SK-N-SH (cell line): ENCODE data around the gene MAP7D3.

ENCODE experiments used
- CHD2 ChIP-seq: fragments of 150-350 bp; IDR thresholded peaks from 2 replicates; pipeline ENCODE4 v1.6.1; 2018; ENCODE audit warnings: low read length; ENCODE audit not compliant: partially characterized antibody
- PBX3 ChIP-seq: IDR thresholded peaks from 2 replicates; pipeline ENCODE4; 2012
- RAD21 ChIP-seq: IDR thresholded peaks from 2 replicates; pipeline ENCODE4 v1.6.1; 2012; ENCODE audit warnings: mild to moderate bottlenecking, low read length

- TF ChIP-seq CHD2 (no peak), PBX3 (no peak), RAD21 (peak; percentile 68)
Observed at GRCh38 chrX:136209016-136209738, 42.0 kb downstream of the MAP7D3 start.
